Astrocyte of the spinal cord (primary cell): ENCODE data around the gene TMEM115.

Source experiments
- DNase-seq: peaks from one replicate; pipeline ENCODE4 v3.0.0; 2011; ENCODE audit warnings: low read depth, low spot score
- H3K4me3 ChIP-seq: 2 replicates; pipeline ENCODE4 v1.5.1; 2011; ENCODE audit warnings: low read depth, mild to moderate bottlenecking, low read length, moderate library complexity
- in situ Hi-C: cut with HindIII; loops from 2 replicates; pipeline ENCODE4 v1.10.0; 2017; ENCODE audit warnings: low sequenced_read_pairs
- TF ChIP-seq, protein P1 (sequence below): IDR thresholded peaks from 2 replicates; pipeline ENCODE4 v1.5.1; 2012; ENCODE audit warnings: low read depth, mild to moderate bottlenecking, low read length, inconsistent platforms

TMEM115 gene

GRCh38 chr3:50354186-50354764 is 5.0 kb downstream of the TMEM115 start:
- no peak overlapping the region for H3K4me3 ChIP-seq
- no peak for DNase-seq
- in situ Hi-C loops: no loop called here
- TF ChIP-seq, protein P1, sequence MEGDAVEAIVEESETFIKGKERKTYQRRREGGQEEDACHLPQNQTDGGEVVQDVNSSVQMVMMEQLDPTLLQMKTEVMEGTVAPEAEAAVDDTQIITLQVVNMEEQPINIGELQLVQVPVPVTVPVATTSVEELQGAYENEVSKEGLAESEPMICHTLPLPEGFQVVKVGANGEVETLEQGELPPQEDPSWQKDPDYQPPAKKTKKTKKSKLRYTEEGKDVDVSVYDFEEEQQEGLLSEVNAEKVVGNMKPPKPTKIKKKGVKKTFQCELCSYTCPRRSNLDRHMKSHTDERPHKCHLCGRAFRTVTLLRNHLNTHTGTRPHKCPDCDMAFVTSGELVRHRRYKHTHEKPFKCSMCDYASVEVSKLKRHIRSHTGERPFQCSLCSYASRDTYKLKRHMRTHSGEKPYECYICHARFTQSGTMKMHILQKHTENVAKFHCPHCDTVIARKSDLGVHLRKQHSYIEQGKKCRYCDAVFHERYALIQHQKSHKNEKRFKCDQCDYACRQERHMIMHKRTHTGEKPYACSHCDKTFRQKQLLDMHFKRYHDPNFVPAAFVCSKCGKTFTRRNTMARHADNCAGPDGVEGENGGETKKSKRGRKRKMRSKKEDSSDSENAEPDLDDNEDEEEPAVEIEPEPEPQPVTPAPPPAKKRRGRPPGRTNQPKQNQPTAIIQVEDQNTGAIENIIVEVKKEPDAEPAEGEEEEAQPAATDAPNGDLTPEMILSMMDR: no peak

DNA sequence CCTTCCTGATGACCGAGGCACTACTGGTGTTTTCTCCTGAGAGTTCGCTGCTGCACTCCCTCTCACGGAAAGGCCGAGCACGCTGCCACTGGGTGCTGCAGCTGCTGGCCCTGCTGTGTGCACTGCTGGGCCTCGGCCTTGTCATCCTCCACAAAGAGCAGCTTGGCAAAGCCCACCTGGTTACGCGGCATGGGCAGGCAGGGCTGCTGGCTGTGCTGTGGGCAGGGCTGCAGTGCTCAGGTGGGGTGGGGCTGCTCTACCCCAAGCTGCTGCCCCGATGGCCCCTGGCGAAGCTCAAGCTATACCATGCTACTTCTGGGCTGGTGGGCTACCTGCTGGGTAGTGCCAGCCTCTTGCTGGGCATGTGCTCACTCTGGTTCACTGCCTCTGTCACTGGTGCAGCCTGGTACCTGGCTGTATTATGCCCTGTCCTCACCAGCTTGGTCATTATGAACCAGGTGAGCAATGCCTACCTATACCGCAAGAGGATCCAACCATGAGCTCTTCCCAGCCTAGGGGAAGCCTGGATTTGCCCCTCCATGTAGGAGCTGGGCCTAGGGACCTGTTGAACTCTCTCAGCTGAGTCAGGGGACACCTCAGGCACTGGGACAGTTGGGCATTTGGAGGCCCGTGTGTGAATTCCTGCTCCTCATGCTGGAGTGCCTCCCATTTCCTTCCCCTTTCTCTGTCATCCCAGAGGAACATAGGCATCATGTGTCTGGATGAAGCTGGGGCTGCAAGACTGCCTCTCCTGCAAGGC is 5.9 kb downstream of the TMEM115 start:
- no peak overlapping the region for H3K4me3 ChIP-seq
- TF ChIP-seq, protein P1: no peak
- DNase-seq: no peak
- in situ Hi-C loops: no loop called here

DNA sequence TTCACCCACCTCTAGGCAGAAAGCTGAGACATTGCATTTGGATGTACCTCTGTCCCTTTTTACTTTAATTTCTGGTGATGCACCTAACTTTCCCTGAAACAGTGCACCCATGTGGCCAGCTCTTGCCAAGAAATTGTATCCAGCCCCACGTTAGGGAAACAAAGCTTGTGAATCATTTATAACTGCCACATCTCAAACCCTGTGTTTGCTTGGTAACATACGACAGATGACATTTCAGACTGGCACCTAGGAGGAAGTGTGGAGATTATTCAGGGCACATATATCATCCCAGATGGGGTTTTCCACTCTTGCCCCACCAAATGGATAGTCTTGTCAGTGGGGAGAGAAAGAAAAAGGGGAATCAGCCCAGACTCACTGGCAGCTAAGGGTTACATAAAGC is 6.5 kb downstream of the TMEM115 start:
- DNase-seq: no peak
- in situ Hi-C loops: no loop called here
- TF ChIP-seq, protein P1: peak; percentile 39
- no peak overlapping the region for H3K4me3 ChIP-seq

- peak overlapping the region; percentile 94 for H3K4me3 ChIP-seq
- DNase-seq: no peak
- in situ Hi-C loops: no loop called here
- TF ChIP-seq, protein P1: no peak
Measured at GRCh38 chr3:50351323-50351697, 8.0 kb downstream of the TMEM115 start.

GRCh38 chr3:50350527-50351322 is 8.6 kb downstream of the TMEM115 start, which contains the start of the genes CYB561D2 and NPRL2:
TSS of gene CYB561D2 (plus strand) at chr3:50350862. CDS start at chr3:50351434, 572 bp downstream.
TSS of gene NPRL2 (minus strand) at chr3:50350775. CDS start at chr3:50350652, 123 bp downstream.
- TF ChIP-seq, protein P1: no peak
- DNase-seq: peak; percentile 93
- peak within 1 kb of the TSS; percentile 94 for H3K4me3 ChIP-seq
- in situ Hi-C loops: no loop called here

DNA sequence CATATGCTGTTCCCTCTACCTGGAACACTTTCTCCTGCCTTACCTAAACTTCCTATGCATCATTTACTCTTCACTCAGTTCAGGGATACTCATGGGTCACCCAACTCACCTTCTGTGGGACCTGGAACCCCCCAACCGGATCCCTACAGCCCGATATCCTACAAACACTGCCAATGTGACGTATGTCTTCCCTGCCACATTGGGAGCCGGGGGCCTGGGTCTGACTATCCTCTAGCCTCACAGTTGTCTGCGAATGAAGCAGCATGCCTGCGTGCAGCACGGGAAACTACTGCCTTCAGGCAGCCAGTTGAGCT is 9.2 kb downstream of the TMEM115 start:
- in situ Hi-C loops: no loop called here
- H3K4me3 ChIP-seq: peak overlapping the region; percentile 94
- TF ChIP-seq, protein P1: no peak
- no peak for DNase-seq
